ENCODE data around the gene GPATCH2L. TPM values are rescaled to one million over a fixed set of nuclear protein-coding genes. Genes with fewer than 3 reads are reported as not detected.

GPATCH2L gene
- total RNA-seq, 1 experiment from 2014 or later = 76.7 TPM

GRCh38 chr14:76256545-76256944, 104.8 kb downstream of the GPATCH2L start:
- peaks cover 4% of the 10 kb centered on the region for H3K27me3 Mint-ChIP-seq (ENCODE audit: low read depth)
- Histone ChIP-seq H3K23ac (ENCODE audit: insufficient read length, low read depth, low read length) (no peak overlapping the region), H2BK12ac (ENCODE audit: insufficient read length, low read depth, low read length) (no peak overlapping the region), H4K20me1 (ENCODE audit: control insufficient read depth, insufficient read depth, insufficient read length) (no peaks in the 10 kb centered on the region), H4K91ac (ENCODE audit: insufficient read length, low read depth, low read length) (no peak overlapping the region), H2BK15ac (ENCODE audit: low read depth, low read length) (no peak overlapping the region), H3K79me1 (ENCODE audit: insufficient read depth, low read depth, low read length, poor library complexity, severe bottlenecking) (no peaks in the 10 kb centered on the region), H3K9ac (ENCODE audit: extremely low read depth, insufficient read length, low read length) (no peak overlapping the region), H3K56ac (ENCODE audit: insufficient read length, low read depth, low read length) (no peak overlapping the region), H4K5ac (ENCODE audit: insufficient read length, low read depth, low read length) (no peak overlapping the region), H2AK5ac (ENCODE audit: insufficient read length, low read length) (no peak overlapping the region), H3T11ph (ENCODE audit: low read length) (no peak overlapping the region), H3K79me2 (ENCODE audit: insufficient read depth, low read length) (no peaks in the 10 kb centered on the region), H2BK120ac (ENCODE audit: low read depth, low read length, poor library complexity, severe bottlenecking) (no peak overlapping the region), H3K18ac (ENCODE audit: insufficient read length, low read depth, low read length) (no peak overlapping the region), H3K4ac (ENCODE audit: low read depth, low read length) (no peak overlapping the region), H3K27ac (ENCODE audit: insufficient read length, low read depth, low read length) (no peak overlapping the region), H3K9me3 (ENCODE audit: control insufficient read depth, low read depth, low read length) (no peaks in the 10 kb centered on the region), H3K4me1 (ENCODE audit: insufficient read depth, low read length) (peaks cover 1% of the 10 kb centered on the region; the same call in 1 of the 2 replicates), H4K8ac (replicated peaks; ENCODE audit: insufficient read length, low read depth, low read length) (no peak overlapping the region), H2AFZ (ENCODE audit: low read length) (no peak overlapping the region), H3K4me2 (ENCODE audit: insufficient read depth, insufficient read length, low read length) (no peak overlapping the region), H3K27me3 (ENCODE audit: insufficient read depth, low read length) (no peaks in the 10 kb centered on the region), H3K14ac (ENCODE audit: insufficient read depth, low read length) (no peak overlapping the region), H3K23me2 (ENCODE audit: insufficient read length, low read depth, low read length, poor library complexity, severe bottlenecking) (no peaks in the 10 kb centered on the region), H2BK5ac (ENCODE audit: insufficient read length, low read length) (no peak overlapping the region), H2BK20ac (ENCODE audit: low read depth, low read length, poor library complexity, severe bottlenecking) (no peak overlapping the region)
- H3K9me3 Mint-ChIP-seq = no peaks in the 10 kb centered on the region
- DNase-seq = no peak
- peaks cover 7 to 30% of the 10 kb centered on the region in 2 experiments for H3K4me1 Mint-ChIP-seq
- WGBS (ENCODE audit: extremely low coverage, insufficient read length, low lambda C conversion rate) = no CpG with 5 or more reads among the region's 4 CpGs
- no peak overlapping the region for H3K4me3 Mint-ChIP-seq
- TF ChIP-seq, protein P1, sequence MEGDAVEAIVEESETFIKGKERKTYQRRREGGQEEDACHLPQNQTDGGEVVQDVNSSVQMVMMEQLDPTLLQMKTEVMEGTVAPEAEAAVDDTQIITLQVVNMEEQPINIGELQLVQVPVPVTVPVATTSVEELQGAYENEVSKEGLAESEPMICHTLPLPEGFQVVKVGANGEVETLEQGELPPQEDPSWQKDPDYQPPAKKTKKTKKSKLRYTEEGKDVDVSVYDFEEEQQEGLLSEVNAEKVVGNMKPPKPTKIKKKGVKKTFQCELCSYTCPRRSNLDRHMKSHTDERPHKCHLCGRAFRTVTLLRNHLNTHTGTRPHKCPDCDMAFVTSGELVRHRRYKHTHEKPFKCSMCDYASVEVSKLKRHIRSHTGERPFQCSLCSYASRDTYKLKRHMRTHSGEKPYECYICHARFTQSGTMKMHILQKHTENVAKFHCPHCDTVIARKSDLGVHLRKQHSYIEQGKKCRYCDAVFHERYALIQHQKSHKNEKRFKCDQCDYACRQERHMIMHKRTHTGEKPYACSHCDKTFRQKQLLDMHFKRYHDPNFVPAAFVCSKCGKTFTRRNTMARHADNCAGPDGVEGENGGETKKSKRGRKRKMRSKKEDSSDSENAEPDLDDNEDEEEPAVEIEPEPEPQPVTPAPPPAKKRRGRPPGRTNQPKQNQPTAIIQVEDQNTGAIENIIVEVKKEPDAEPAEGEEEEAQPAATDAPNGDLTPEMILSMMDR (conservative IDR thresholded peaks at IDR 0.05) = no peak
- no peaks in the 10 kb centered on the region for H3K36me3 Mint-ChIP-seq (ENCODE audit: insufficient read depth in 1 of 3, low read depth in 3 of 3)
- no peak overlapping the region for H3K27ac Mint-ChIP-seq

Measured in H9 (cell line).